Measurements from ENCODE around the gene COL16A1. TPM values are rescaled to one million over a fixed set of nuclear protein-coding genes. Genes with fewer than 3 reads are reported as not detected.

COL16A1 gene
- total RNA-seq, 4 donors from 2014 or later, result 67.2 to 169 (median 149) TPM

DNA sequence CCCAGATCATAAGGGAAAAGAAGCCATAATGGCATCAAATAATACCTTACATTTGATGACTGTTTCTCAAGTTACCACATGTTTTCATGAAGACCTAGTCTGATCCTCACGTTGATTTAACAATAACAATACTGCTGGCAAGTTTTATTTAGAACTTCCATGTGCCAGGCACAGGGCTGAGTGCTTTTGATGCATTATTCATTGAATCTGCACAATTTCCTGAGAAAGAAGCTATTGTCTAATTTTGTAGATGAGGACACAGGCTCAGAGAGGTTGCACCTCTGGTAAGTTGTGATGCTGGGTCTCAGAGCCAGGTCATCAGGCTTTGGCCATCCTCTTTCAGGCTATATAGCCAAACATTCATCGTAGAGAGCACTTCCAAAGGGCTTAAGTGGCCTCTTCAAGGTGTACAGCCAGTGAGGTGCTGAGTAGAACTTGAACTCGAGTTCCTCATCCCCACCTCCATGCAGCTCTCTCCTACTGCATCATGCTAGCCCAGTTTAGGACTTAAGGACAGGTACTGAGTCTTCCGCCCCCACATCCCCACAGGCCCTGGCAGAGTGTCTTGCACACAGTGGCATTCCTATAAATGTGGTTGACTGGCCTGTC lies 50.8 kb downstream of the COL16A1 start:
- 54 to 67% methylated on average over 2 to 4 of the region's 4 CpGs for WGBS, 2 donors (ENCODE audit: low coverage in 1 of 2)
- H3K27ac ChIP-seq, result no peak overlapping the region
- peaks cover 0 to 63% of the 10 kb centered on the region in 2 donors for H3K36me3 ChIP-seq

DNA sequence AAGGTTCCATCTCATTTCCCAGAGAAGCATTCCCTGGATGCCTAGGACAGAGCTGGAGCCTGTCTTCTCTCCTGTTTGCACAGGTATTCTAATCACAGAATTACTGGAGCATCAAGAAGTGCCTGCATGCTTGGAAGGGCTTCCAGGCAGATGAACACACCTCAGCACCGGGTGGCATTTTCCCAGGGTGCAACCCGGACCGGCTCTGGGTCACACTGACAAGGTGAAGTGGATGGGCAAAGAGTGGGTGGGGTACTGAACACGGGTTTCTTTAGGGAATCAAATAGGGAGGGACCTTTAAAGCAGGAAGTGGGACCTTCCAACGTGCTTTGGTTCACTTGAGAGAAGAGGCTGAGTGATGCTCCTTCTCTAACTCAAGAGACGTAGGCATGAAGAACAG lies 52.1 kb downstream of the COL16A1 start:
- Histone ChIP-seq H3K36me3 (peaks cover 0 to 50% of the 10 kb centered on the region in 2 donors), H3K9me3 (no peaks in the 10 kb centered on the region), H3K27me3 (no peaks in the 10 kb centered on the region), H3K4me3 (no peak overlapping the region), H3K4me1 (peaks cover 0 to 17% (median 0%) of the 10 kb centered on the region in 3 donors), H3K27ac (peak overlapping the region in 1 of 4 donors; percentile 2)
- ATAC-seq, result no peak
- TF ChIP-seq POLR2A (IDR thresholded peaks at IDR 0.05), result no peak
- TF ChIP-seq, protein P1, sequence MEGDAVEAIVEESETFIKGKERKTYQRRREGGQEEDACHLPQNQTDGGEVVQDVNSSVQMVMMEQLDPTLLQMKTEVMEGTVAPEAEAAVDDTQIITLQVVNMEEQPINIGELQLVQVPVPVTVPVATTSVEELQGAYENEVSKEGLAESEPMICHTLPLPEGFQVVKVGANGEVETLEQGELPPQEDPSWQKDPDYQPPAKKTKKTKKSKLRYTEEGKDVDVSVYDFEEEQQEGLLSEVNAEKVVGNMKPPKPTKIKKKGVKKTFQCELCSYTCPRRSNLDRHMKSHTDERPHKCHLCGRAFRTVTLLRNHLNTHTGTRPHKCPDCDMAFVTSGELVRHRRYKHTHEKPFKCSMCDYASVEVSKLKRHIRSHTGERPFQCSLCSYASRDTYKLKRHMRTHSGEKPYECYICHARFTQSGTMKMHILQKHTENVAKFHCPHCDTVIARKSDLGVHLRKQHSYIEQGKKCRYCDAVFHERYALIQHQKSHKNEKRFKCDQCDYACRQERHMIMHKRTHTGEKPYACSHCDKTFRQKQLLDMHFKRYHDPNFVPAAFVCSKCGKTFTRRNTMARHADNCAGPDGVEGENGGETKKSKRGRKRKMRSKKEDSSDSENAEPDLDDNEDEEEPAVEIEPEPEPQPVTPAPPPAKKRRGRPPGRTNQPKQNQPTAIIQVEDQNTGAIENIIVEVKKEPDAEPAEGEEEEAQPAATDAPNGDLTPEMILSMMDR (IDR thresholded peaks at IDR 0.05), result no peak
- TF ChIP-seq EP300 (IDR thresholded peaks at IDR 0.05), result no peak
- TF ChIP-seq POLR2AphosphoS5 (IDR thresholded peaks at IDR 0.05), result no peak
- WGBS, 2 donors (ENCODE audit: low coverage in 1 of 2), result 17 to 73% methylated on average over 1 to 4 of the region's 6 CpGs

More for the DNA sequence above, 50.8 kb downstream of the COL16A1 start:
- no peaks in the 10 kb centered on the region for H3K27me3 ChIP-seq
- H3K4me1 ChIP-seq, result peaks cover 0 to 17% (median 0%) of the 10 kb centered on the region in 3 donors
- H3K4me3 ChIP-seq, result no peak overlapping the region
- ATAC-seq, result no peak
- TF ChIP-seq, protein P1 (IDR thresholded peaks at IDR 0.05), result no peak
- TF ChIP-seq POLR2AphosphoS5 (IDR thresholded peaks at IDR 0.05) (no peak), EP300 (IDR thresholded peaks at IDR 0.05) (no peak)
- no peaks in the 10 kb centered on the region for H3K9me3 ChIP-seq

DNA sequence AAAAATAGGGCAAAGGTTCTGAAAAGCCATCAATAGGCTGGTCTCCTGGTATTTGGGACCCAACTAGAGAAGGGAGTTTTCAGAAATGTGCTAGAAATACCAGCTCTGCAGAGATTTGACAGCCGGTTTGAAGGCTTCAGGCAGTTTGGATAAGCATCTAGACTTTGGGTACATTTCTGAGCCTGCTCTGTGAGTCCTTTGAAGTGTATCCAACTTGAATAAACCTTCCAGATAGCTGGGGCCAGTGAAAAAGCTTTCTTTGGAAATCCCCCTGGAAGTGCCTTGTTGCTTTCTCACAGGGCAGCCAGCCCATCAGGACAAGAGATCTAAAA lies 52.8 kb downstream of the COL16A1 start:
- no peak overlapping the region for H3K4me3 ChIP-seq
- H3K9me3 ChIP-seq, result no peaks in the 10 kb centered on the region
- peak overlapping the region in 3 of 4 donors; percentile 2 to 29 (median 25) for H3K27ac ChIP-seq
- TF ChIP-seq, protein P1 (IDR thresholded peaks at IDR 0.05), result no peak
- no peak for TF ChIP-seq POLR2AphosphoS5 (IDR thresholded peaks at IDR 0.05)
- no peak for TF ChIP-seq EP300 (IDR thresholded peaks at IDR 0.05)
- TF ChIP-seq POLR2A (IDR thresholded peaks at IDR 0.05), result no peak
- H3K36me3 ChIP-seq, result peaks cover 0 to 43% of the 10 kb centered on the region in 2 donors
- peaks cover 0 to 17% (median 0%) of the 10 kb centered on the region in 3 donors for H3K4me1 ChIP-seq
- WGBS, 2 donors (ENCODE audit: low coverage in 1 of 2), result 6% methylated on average over 1 of the region's 1 CpG; no CpG with 5 or more reads in 1 of the 2 donors
- ATAC-seq, result no peak
- H3K27me3 ChIP-seq, result no peaks in the 10 kb centered on the region

DNA sequence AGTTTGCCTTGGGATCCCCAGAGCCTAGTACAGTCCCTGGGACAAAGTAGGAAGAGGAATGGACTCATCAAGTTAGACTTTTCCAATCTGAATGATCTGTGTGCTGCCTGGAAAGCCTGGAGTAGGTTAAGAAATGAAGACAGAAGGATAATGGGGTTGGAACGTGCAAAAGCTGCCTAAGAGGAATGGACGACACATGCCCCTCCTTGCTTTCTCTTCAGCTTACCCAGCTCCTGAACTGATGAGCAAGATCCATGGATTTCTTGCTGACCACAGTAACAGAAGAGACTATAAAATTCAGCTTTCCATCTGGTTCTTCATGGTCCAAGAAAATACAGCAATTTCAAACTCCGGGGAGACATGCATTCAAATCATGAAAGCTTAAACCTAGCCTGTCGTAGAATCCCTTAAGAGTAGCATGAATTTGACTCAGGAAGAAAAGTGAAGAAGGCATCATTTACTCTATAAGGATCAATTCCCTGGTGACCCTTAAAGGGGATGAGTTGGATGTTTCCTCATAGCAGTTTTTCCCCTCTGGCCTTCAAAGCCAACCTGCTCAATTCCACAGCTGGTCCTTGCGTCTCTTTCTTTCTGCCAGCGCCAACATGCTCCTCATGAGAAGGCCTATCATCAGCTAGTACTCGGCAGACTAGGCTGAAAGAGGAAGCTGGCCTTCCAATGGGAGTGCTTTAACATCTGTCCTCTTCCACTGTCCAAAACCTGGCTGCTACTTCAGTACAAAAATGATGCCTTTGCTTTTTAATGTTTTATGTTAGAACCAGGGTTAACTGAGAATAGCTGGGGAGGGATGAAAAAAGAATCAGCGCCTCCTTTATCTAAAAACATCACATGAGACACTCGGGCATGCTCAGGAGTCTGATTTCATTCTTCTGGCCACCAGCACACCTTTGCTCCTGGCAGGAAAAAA lies 53.4 kb downstream of the COL16A1 start:
- TF ChIP-seq POLR2AphosphoS5 (IDR thresholded peaks at IDR 0.05), result no peak
- Histone ChIP-seq H3K27ac (peak overlapping the region in 3 of 4 donors; percentile 2 to 29 (median 25)), H3K36me3 (peaks cover 0 to 37% of the 10 kb centered on the region in 2 donors), H3K27me3 (no peaks in the 10 kb centered on the region), H3K4me1 (peaks cover 0 to 23% (median 0%) of the 10 kb centered on the region in 3 donors), H3K9me3 (no peaks in the 10 kb centered on the region), H3K4me3 (no peak overlapping the region)
- WGBS, 2 donors (ENCODE audit: low coverage in 1 of 2), result 56 to 65% methylated on average over 7 to 9 of the region's 9 CpGs
- ATAC-seq, result no peak

DNA sequence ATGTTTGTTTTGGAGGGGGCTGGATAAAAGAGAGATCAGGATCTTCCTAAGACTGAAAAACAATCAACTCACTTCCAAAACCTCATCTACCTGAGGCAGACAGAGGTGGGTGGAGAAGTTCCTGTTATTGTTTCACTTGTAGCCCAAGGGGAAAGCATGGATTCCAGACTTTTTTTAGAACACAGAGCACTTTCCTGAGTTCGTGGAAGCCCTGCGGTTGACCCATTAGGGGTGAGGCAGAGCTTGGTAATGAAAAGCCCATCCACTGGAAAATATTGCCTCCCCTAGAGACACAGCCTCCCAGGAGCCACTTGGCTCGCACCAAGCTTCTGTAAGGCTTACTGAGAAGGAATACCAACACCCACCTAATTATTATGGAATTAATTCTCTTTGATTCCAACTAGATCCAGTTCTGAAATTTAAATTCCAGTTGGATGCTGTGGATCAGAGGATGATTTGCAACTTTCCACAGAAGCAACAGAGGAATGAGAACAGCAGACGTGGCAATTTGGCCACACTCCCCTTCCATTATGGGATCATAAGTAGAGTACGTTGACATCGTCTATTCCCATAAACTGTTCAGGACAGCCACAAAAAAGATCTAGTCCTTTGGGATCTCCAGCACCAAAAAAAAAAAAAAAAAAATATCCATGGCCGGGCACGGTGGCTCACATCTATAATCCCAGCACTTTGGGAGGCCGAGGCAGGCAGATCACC lies 55.0 kb downstream of the COL16A1 start:
- no peak for ATAC-seq
- Histone ChIP-seq H3K4me1 (peaks cover under 1 to 31% (median 2%) of the 10 kb centered on the region in 3 donors), H3K4me3 (no peak overlapping the region), H3K9me3 (no peaks in the 10 kb centered on the region), H3K27ac (peak overlapping the region in 2 of 4 donors; percentile 24 to 43), H3K36me3 (peaks cover 0 to 22% of the 10 kb centered on the region in 2 donors), H3K27me3 (no peaks in the 10 kb centered on the region)
- 40 to 62% methylated on average over 6 of the region's 9 CpGs for WGBS, 2 donors (ENCODE audit: low coverage in 1 of 2)
- TF ChIP-seq POLR2AphosphoS5 (IDR thresholded peaks at IDR 0.05), result no peak
- no peak for TF ChIP-seq POLR2A (IDR thresholded peaks at IDR 0.05)
- TF ChIP-seq EP300 (IDR thresholded peaks at IDR 0.05), result no peak
- TF ChIP-seq, protein P1 (IDR thresholded peaks at IDR 0.05), result no peak
